ENCODE data around the gene TIMP1. TPM values are rescaled to one million over a fixed set of nuclear protein-coding genes. Genes with fewer than 3 reads are reported as not detected.

Gene TIMP1
- total RNA-seq, 1 experiment from 2014 or later, result 3.9 TPM

GRCh38 chrX:47629419-47630200 lies 47.4 kb downstream of the TIMP1 start, which contains the start of gene CFP:
Gene CFP, minus strand, starts transcription at chrX:47629930. Its CDS starts 86 bp downstream, at chrX:47629844.
- H3K27ac Mint-ChIP-seq (ENCODE audit: unreplicated experiment), result peak within 1 kb of the TSS; percentile 57

DNA sequence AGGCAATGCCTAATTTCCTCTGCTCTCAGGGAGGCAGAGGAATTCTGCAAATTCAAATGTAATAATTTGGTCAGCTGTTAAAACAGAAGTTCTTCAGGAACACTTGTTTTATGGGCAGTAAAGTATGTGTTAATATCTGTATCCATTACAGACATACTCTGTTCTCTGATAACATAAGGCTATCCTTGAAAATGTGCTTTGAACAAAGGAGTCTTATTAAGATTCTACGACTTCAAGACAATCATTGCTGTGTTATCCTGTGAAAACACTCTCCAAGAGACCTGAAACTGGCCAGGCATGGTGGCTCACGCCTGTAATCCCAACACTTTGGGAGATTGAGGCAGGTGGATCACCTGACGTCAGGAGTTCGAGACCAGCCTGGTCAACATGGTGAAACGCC lies 49.4 kb downstream of the TIMP1 start:
- Mint-ChIP-seq H3K27ac (ENCODE audit: unreplicated experiment) (no peak overlapping the region), H3K9me3 (ENCODE audit: unreplicated experiment) (no peaks in the 10 kb centered on the region), H3K4me3 (ENCODE audit: unreplicated experiment) (no peak overlapping the region), H3K4me1 (ENCODE audit: low read depth, unreplicated experiment) (no peaks in the 10 kb centered on the region), H3K36me3 (ENCODE audit: insufficient read depth, unreplicated experiment) (peaks cover 4% of the 10 kb centered on the region), H3K27me3 (ENCODE audit: insufficient read depth, unreplicated experiment) (no peaks in the 10 kb centered on the region)
- CTCF ChIA-PET, result interaction anchor here (1.0 kb wide), 1 partner anchor 123 kb away, joined by 10 read pairs; no protein-coding TSS in a partner anchor
- Histone ChIP-seq H3K9me3 (no peaks in the 10 kb centered on the region), H3K4me1 (no peaks in the 10 kb centered on the region), H3K36me3 (ENCODE audit: control insufficient read depth, insufficient read depth, low read length) (no peaks in the 10 kb centered on the region), H3K27me3 (replicated peaks; ENCODE audit: control insufficient read depth, insufficient read depth, low read length) (no peaks in the 10 kb centered on the region), H3K4me3 (ENCODE audit: low read depth, low read length) (no peak overlapping the region)
- intact Hi-C loops (cut with micrococcal nuclease; ENCODE audit: unreplicated experiment), result no loop called here
- BruUV-seq (replicated peaks), result no TSS peak
- DNase-seq, result no peak
- POLR2A ChIA-PET, result no interaction called here
- TF ChIP-seq, protein P1, sequence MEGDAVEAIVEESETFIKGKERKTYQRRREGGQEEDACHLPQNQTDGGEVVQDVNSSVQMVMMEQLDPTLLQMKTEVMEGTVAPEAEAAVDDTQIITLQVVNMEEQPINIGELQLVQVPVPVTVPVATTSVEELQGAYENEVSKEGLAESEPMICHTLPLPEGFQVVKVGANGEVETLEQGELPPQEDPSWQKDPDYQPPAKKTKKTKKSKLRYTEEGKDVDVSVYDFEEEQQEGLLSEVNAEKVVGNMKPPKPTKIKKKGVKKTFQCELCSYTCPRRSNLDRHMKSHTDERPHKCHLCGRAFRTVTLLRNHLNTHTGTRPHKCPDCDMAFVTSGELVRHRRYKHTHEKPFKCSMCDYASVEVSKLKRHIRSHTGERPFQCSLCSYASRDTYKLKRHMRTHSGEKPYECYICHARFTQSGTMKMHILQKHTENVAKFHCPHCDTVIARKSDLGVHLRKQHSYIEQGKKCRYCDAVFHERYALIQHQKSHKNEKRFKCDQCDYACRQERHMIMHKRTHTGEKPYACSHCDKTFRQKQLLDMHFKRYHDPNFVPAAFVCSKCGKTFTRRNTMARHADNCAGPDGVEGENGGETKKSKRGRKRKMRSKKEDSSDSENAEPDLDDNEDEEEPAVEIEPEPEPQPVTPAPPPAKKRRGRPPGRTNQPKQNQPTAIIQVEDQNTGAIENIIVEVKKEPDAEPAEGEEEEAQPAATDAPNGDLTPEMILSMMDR (IDR thresholded peaks at IDR 0.05; ENCODE audit: insufficient read depth in 1 of 2, low read depth in 1 of 2, low read length in 1 of 2, severe bottlenecking in 1 of 2, unreplicated experiment in 1 of 2), result no peak

More at GRCh38 chrX:47629419-47630200, 47.4 kb downstream of the TIMP1 start, which contains the start of gene CFP:
- no peaks in the 10 kb centered on the region for H3K4me1 Mint-ChIP-seq (ENCODE audit: low read depth, unreplicated experiment)
- peaks cover 9% of the 10 kb centered on the region for H3K36me3 Mint-ChIP-seq (ENCODE audit: insufficient read depth, unreplicated experiment)
- intact Hi-C loops (cut with micrococcal nuclease; ENCODE audit: unreplicated experiment), result loop anchor here (1.0 kb wide), 2 partner anchors 68 to 88 kb away; partner anchors contain the start of gene ARAF
- no peaks in the 10 kb centered on the region for H3K9me3 Mint-ChIP-seq (ENCODE audit: unreplicated experiment)
- no peak for DNase-seq
- Histone ChIP-seq H3K27me3 (replicated peaks; ENCODE audit: control insufficient read depth, insufficient read depth, low read length) (no peaks in the 10 kb centered on the region), H3K36me3 (ENCODE audit: control insufficient read depth, insufficient read depth, low read length) (no peaks in the 10 kb centered on the region), H3K4me3 (ENCODE audit: low read depth, low read length) (no peak within 1 kb of the TSS), H3K4me1 (no peaks in the 10 kb centered on the region), H3K9me3 (no peaks in the 10 kb centered on the region)
- H3K27me3 Mint-ChIP-seq (ENCODE audit: insufficient read depth, unreplicated experiment), result no peaks in the 10 kb centered on the region
- BruUV-seq (replicated peaks), result no TSS peak
- CTCF ChIA-PET, result interaction anchor here (0.5 kb wide), 1 partner anchor 910 kb away, joined by 8 read pairs; the partner anchor contains the start of gene TBC1D25
- POLR2A ChIA-PET, result no interaction called here
- no peak within 1 kb of the TSS for H3K4me3 Mint-ChIP-seq (ENCODE audit: unreplicated experiment)
- TF ChIP-seq, protein P1 (IDR thresholded peaks at IDR 0.05; ENCODE audit: insufficient read depth in 1 of 2, low read depth in 1 of 2, low read length in 1 of 2, severe bottlenecking in 1 of 2, unreplicated experiment in 1 of 2), result no peak

GRCh38 chrX:47632666-47633065 lies 50.4 kb downstream of the TIMP1 start:
- H3K27ac Mint-ChIP-seq (ENCODE audit: unreplicated experiment), result no peak overlapping the region
- intact Hi-C loops (cut with micrococcal nuclease; ENCODE audit: unreplicated experiment), result no loop called here
- Histone ChIP-seq H3K27me3 (replicated peaks; ENCODE audit: control insufficient read depth, insufficient read depth, low read length) (no peaks in the 10 kb centered on the region), H3K4me3 (ENCODE audit: low read depth, low read length) (no peak overlapping the region), H3K9me3 (no peaks in the 10 kb centered on the region), H3K4me1 (no peaks in the 10 kb centered on the region), H3K36me3 (ENCODE audit: control insufficient read depth, insufficient read depth, low read length) (no peaks in the 10 kb centered on the region; the same call in 1 of the 2 replicates)
- no peaks in the 10 kb centered on the region for H3K4me1 Mint-ChIP-seq (ENCODE audit: low read depth, unreplicated experiment)
- no peak overlapping the region for H3K4me3 Mint-ChIP-seq (ENCODE audit: unreplicated experiment)
- no peaks in the 10 kb centered on the region for H3K9me3 Mint-ChIP-seq (ENCODE audit: unreplicated experiment)
- BruUV-seq (replicated peaks), result no TSS peak
- TF ChIP-seq, protein P1 (IDR thresholded peaks at IDR 0.05; ENCODE audit: insufficient read depth in 1 of 2, low read depth in 1 of 2, low read length in 1 of 2, severe bottlenecking in 1 of 2, unreplicated experiment in 1 of 2), result no peak
- no peak for DNase-seq
- CTCF ChIA-PET, result no interaction called here
- peaks cover 12% of the 10 kb centered on the region for H3K36me3 Mint-ChIP-seq (ENCODE audit: insufficient read depth, unreplicated experiment)
- POLR2A ChIA-PET, result no interaction called here
- H3K27me3 Mint-ChIP-seq (ENCODE audit: insufficient read depth, unreplicated experiment), result no peaks in the 10 kb centered on the region

Data from Caco-2 (cell line).